ENCODE measurements around the gene SEL1L2.
A peak's percentile ranks its signal among the peaks of the same experiment; 100 is the strongest.

DNA sequence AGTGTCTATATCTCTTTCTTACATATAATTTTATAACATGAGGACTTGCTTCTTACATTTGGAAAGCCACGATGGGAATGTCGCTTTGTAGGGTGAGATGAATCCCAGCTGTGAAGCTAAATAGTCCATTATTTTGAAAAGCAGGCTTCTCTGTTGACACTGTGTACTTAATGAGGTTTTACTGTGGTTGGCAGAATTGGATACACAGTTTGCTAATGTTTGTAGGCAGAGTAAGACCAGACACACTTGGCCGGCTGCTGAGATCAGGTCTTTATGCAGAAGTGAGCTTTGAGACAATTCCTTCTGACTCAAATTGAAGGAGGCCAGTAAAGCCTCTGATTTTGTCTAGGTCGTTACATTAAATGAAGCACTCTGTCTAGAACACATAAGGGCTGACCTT, 112.6 kb downstream of the SEL1L2 start:
- TF ChIP-seq POLR2A (IDR thresholded peaks at IDR 0.05) (no peak), CTCF (IDR thresholded peaks at IDR 0.05) (no peak), EP300 (IDR thresholded peaks at IDR 0.05; ENCODE audit: low read depth) (no peak), POLR2AphosphoS5 (IDR thresholded peaks at IDR 0.05) (peak; percentile 25 to 75 (median 66))
